ENCODE data around the gene SKOR2.

SKOR2 gene

GRCh38 chr18:47180765-47181164, 70.7 kb downstream of the SKOR2 start:
- no peak for DNase-seq (ENCODE audit: low spot score)
- TF ChIP-seq, protein P1, sequence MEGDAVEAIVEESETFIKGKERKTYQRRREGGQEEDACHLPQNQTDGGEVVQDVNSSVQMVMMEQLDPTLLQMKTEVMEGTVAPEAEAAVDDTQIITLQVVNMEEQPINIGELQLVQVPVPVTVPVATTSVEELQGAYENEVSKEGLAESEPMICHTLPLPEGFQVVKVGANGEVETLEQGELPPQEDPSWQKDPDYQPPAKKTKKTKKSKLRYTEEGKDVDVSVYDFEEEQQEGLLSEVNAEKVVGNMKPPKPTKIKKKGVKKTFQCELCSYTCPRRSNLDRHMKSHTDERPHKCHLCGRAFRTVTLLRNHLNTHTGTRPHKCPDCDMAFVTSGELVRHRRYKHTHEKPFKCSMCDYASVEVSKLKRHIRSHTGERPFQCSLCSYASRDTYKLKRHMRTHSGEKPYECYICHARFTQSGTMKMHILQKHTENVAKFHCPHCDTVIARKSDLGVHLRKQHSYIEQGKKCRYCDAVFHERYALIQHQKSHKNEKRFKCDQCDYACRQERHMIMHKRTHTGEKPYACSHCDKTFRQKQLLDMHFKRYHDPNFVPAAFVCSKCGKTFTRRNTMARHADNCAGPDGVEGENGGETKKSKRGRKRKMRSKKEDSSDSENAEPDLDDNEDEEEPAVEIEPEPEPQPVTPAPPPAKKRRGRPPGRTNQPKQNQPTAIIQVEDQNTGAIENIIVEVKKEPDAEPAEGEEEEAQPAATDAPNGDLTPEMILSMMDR (IDR thresholded peaks at IDR 0.05; ENCODE audit: extremely low read depth, insufficient read depth, missing control alignments) = no peak
- in situ Hi-C loops (cut with MboI; ENCODE audit: low pct_unique_long_range_greater_than_20kb, low sequenced_read_pairs, unreplicated experiment) = no loop called here

GRCh38 chr18:47179520-47179919, 71.9 kb downstream of the SKOR2 start:
- in situ Hi-C loops (cut with MboI; ENCODE audit: low pct_unique_long_range_greater_than_20kb, low sequenced_read_pairs, unreplicated experiment) = no loop called here
- no peak for DNase-seq (ENCODE audit: low spot score)
- TF ChIP-seq, protein P1 (IDR thresholded peaks at IDR 0.05; ENCODE audit: extremely low read depth, insufficient read depth, missing control alignments) = no peak

GRCh38 chr18:47175898-47176575, 75.4 kb downstream of the SKOR2 start, which contains the start of gene IER3IP1:
Gene IER3IP1 (minus strand): TSS chr18:47176364. CDS start chr18:47176277, 87 bp downstream.
- in situ Hi-C loops (cut with MboI; ENCODE audit: low pct_unique_long_range_greater_than_20kb, low sequenced_read_pairs, unreplicated experiment) = no loop called here
- DNase-seq (ENCODE audit: low spot score) = peak; percentile 91
- TF ChIP-seq, protein P1 (IDR thresholded peaks at IDR 0.05; ENCODE audit: extremely low read depth, insufficient read depth, missing control alignments) = no peak

- DNase-seq (ENCODE audit: low spot score) = no peak
- in situ Hi-C loops (cut with MboI; ENCODE audit: low pct_unique_long_range_greater_than_20kb, low sequenced_read_pairs, unreplicated experiment) = no loop called here
- TF ChIP-seq, protein P1 (IDR thresholded peaks at IDR 0.05; ENCODE audit: extremely low read depth, insufficient read depth, missing control alignments) = no peak
These were observed 76.1 kb downstream of the SKOR2 start for GRCh38 chr18:47175283-47175897.

- in situ Hi-C loops (cut with MboI; ENCODE audit: low pct_unique_long_range_greater_than_20kb, low sequenced_read_pairs, unreplicated experiment) = no loop called here
- TF ChIP-seq, protein P1 (IDR thresholded peaks at IDR 0.05; ENCODE audit: extremely low read depth, insufficient read depth, missing control alignments) = no peak
- DNase-seq (ENCODE audit: low spot score) = peak; percentile 16
These were observed 76.8 kb downstream of the SKOR2 start for GRCh38 chr18:47174545-47175116.

DNA sequence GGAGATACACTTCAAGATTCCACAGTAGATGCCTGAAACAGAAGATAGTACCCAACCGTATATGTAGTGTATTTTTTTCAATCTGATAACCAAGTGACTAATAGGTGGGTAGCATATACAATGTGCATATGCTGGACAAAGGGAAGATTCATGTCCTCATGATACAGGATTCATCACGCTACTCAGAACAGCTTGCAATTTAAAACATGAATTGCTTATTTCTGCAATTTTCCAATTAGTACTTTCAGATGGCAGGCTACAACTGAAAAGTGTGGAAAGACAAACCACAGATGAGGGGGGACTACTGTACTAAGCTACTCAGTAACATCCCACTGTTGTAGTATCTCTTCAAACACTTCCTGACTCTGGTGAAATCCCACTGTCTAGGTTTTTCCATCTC, 79.0 kb downstream of the SKOR2 start:
- DNase-seq (ENCODE audit: low spot score) = no peak
- in situ Hi-C loops (cut with MboI; ENCODE audit: low pct_unique_long_range_greater_than_20kb, low sequenced_read_pairs, unreplicated experiment) = no loop called here
- TF ChIP-seq, protein P1 (IDR thresholded peaks at IDR 0.05; ENCODE audit: extremely low read depth, insufficient read depth, missing control alignments) = no peak
